GM19463 (cell line): ENCODE measurements around the gene RAB3A.
"Not testable (repeated sequence)": the region's sequence is repeated elsewhere in the genome, so short reads cannot be mapped to it uniquely, and the experiment has no call there.

Source experiments
- ATAC-seq: cut with Tn5 transposase; IDR thresholded peaks from one replicate; pipeline ENCODE4 v1.9.1; 2021; ENCODE audit warnings: mild to moderate bottlenecking, moderate library complexity; ENCODE audit not compliant: unreplicated experiment

Gene RAB3A

GRCh38 chr19:18224525-18225354, 20.9 kb upstream of the RAB3A start:
- peak; percentile 91 for ATAC-seq

- no peak for ATAC-seq
Observed at GRCh38 chr19:18223860-18224524, 20.1 kb upstream of the RAB3A start.

- no peak for ATAC-seq
Observed at GRCh38 chr19:18221815-18222725, 18.2 kb upstream of the RAB3A start.

GRCh38 chr19:18220632-18221275, 16.9 kb upstream of the RAB3A start:
- ATAC-seq: no peak

- ATAC-seq: no peak
Observed at GRCh38 chr19:18219911-18220631, 16.2 kb upstream of the RAB3A start.

GRCh38 chr19:18218600-18218999, 14.8 kb upstream of the RAB3A start:
- no peak for ATAC-seq

GRCh38 chr19:18218159-18218558, 14.3 kb upstream of the RAB3A start:
- ATAC-seq: no peak

- no peak for ATAC-seq
Observed at GRCh38 chr19:18216789-18217188, 12.9 kb upstream of the RAB3A start.

- no peak for ATAC-seq
Observed at GRCh38 chr19:18214779-18215433, 11.1 kb upstream of the RAB3A start.

GRCh38 chr19:18211683-18212082, 7.8 kb upstream of the RAB3A start:
- no peak for ATAC-seq

GRCh38 chr19:18209912-18210311, 6.1 kb upstream of the RAB3A start:
- not testable (repeated sequence) for ATAC-seq

GRCh38 chr19:18208098-18208951, 4.5 kb upstream of the RAB3A start:
- no peak for ATAC-seq

- no peak for ATAC-seq
Observed at GRCh38 chr19:18206018-18206417, 2.2 kb upstream of the RAB3A start.

- no peak for ATAC-seq
Observed at GRCh38 chr19:18205200-18205892, 1.5 kb upstream of the RAB3A start.

GRCh38 chr19:18204394-18205199, 755 bp upstream of the RAB3A start:
- ATAC-seq: no peak

- ATAC-seq: no peak
Observed at GRCh38 chr19:18203408-18203862, 407 bp downstream of the RAB3A start.

- ATAC-seq: no peak
Observed at GRCh38 chr19:18202778-18203407, 949 bp downstream of the RAB3A start.
